Fibroblast of lung (primary cell): ENCODE results near the gene TIAM2.

Source experiments
- EZH2 ChIP-seq: IDR thresholded peaks from 2 replicates; pipeline ENCODE4 v1.5.1; 2012; ENCODE audit warnings: low read length, control low read depth, mild to moderate bottlenecking; ENCODE audit errors: missing control alignments
- TF ChIP-seq, protein P1 (sequence below), 2 donors: IDR thresholded peaks in 1 of 2; conservative IDR thresholded peaks in 1 of 2; 1 replicate in 1 of 2; 2 replicates in 1 of 2; pipeline ENCODE4 v1.5.1; 2011 to 2012; ENCODE audit warnings: low read length in 2 of 2, control low read depth in 1 of 2, inconsistent platforms in 1 of 2, low read depth in 1 of 2, mild to moderate bottlenecking in 1 of 2

DNA sequence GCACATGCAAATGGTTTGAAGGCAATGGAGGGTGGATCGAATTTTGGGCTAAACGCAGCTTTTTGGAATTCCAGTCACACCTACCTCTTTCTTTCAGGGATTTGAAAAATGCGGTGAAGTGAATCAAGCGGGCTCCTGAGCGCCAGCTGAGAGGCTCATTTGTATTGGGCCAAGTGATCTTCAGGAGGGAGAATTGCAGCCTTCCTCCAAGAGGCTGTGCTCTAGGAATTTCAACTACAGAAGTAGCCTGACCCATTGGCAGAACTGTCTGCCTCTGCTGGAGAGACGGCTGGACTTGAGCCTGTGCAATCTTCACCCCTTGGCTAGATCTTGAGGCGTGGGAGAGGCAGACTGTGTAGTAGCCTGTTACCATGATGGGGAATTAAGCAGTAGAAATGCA is 5.7 kb upstream of the TIAM2 start:
- TF ChIP-seq, protein P1, sequence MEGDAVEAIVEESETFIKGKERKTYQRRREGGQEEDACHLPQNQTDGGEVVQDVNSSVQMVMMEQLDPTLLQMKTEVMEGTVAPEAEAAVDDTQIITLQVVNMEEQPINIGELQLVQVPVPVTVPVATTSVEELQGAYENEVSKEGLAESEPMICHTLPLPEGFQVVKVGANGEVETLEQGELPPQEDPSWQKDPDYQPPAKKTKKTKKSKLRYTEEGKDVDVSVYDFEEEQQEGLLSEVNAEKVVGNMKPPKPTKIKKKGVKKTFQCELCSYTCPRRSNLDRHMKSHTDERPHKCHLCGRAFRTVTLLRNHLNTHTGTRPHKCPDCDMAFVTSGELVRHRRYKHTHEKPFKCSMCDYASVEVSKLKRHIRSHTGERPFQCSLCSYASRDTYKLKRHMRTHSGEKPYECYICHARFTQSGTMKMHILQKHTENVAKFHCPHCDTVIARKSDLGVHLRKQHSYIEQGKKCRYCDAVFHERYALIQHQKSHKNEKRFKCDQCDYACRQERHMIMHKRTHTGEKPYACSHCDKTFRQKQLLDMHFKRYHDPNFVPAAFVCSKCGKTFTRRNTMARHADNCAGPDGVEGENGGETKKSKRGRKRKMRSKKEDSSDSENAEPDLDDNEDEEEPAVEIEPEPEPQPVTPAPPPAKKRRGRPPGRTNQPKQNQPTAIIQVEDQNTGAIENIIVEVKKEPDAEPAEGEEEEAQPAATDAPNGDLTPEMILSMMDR (conservative IDR thresholded peaks at IDR 0.05 in 1 of 2, IDR thresholded peaks at IDR 0.05 in 1 of 2; ENCODE audit: low read depth in 1 of 2, low read length in 2 of 2) = no peak
- TF ChIP-seq EZH2 = no peak
